Astrocyte (in vitro differentiated cells and primary cell): ENCODE data around the gene ARAP2. TPM values are rescaled to one million over a fixed set of nuclear protein-coding genes. Genes with fewer than 3 reads are reported as not detected.

Experiments
- DNase-seq: peaks from one replicate; pipeline ENCODE4 v3.0.0-alpha.2; 2010; ENCODE audit warnings: low read depth
- FAIRE-seq: peaks from 2 replicates; lab custom pipeline; 2011; peaks lifted over from hg19 to GRCh38; lab: Jason Lieb, UNC
- H2AFZ ChIP-seq: 2 replicates; pipeline ENCODE4 v1.6.0; 2012; ENCODE audit warnings: low read depth, low read length, inconsistent platforms
- H3K27ac ChIP-seq: 2 replicates; pipeline ENCODE4 v1.5.1; 2011; ENCODE audit warnings: low read depth, low read length, inconsistent platforms
- H3K27me3 ChIP-seq: 2 replicates; pipeline ENCODE4 v1.6.0; 2011; ENCODE audit warnings: low read length, inconsistent platforms; ENCODE audit not compliant: insufficient read depth
- H3K36me3 ChIP-seq: 2 replicates; pipeline ENCODE4 v1.5.1; 2011; ENCODE audit warnings: low read length, inconsistent platforms; ENCODE audit not compliant: insufficient read depth
- H3K4me1 ChIP-seq: 2 replicates; pipeline ENCODE4 v1.5.1; 2011; ENCODE audit warnings: low read length, inconsistent platforms; ENCODE audit not compliant: insufficient read depth
- H3K4me2 ChIP-seq: 2 replicates; pipeline ENCODE4 v1.6.0; 2012; ENCODE audit warnings: low read length, inconsistent platforms
- H3K4me3 ChIP-seq: 2 replicates; pipeline ENCODE4 v1.5.1; 2011; ENCODE audit warnings: low read depth, mild to moderate bottlenecking, low read length, inconsistent platforms; ENCODE audit not compliant: insufficient read depth
- H3K79me2 ChIP-seq: 2 replicates; pipeline ENCODE4 v1.6.0; 2012; ENCODE audit warnings: mild to moderate bottlenecking, low read length, inconsistent platforms; ENCODE audit not compliant: insufficient read depth
- H3K9ac ChIP-seq: 2 replicates; pipeline ENCODE4 v1.6.0; 2012; ENCODE audit warnings: mild to moderate bottlenecking, low read length, inconsistent platforms
- H3K9me3 ChIP-seq: 2 replicates; pipeline ENCODE4 v1.5.1; 2012; ENCODE audit warnings: low read depth, mild to moderate bottlenecking, low read length, inconsistent platforms; ENCODE audit not compliant: insufficient read depth
- H4K20me1 ChIP-seq: 2 replicates; pipeline ENCODE4 v1.6.0; 2012; ENCODE audit warnings: low read length, inconsistent platforms; ENCODE audit not compliant: insufficient read depth
- H3K27ac Mint-ChIP-seq: one replicate; pipeline ENCODE4 v1.8.0; 2021; ENCODE audit warnings: mild to moderate bottlenecking, mixed read lengths; ENCODE audit not compliant: unreplicated experiment
- H3K27me3 Mint-ChIP-seq: one replicate; pipeline ENCODE4 v1.8.0; 2021; ENCODE audit warnings: low read depth, mixed read lengths; ENCODE audit not compliant: unreplicated experiment
- H3K36me3 Mint-ChIP-seq: one replicate; pipeline ENCODE4 v1.8.0; 2021; ENCODE audit warnings: low read depth, mixed read lengths; ENCODE audit not compliant: unreplicated experiment
- H3K4me1 Mint-ChIP-seq: one replicate; pipeline ENCODE4 v1.8.0; 2021; ENCODE audit warnings: low read depth, mixed read lengths; ENCODE audit not compliant: unreplicated experiment
- H3K4me3 Mint-ChIP-seq: one replicate; pipeline ENCODE4 v1.8.0; 2021; ENCODE audit warnings: mild to moderate bottlenecking, moderate library complexity, mixed read lengths; ENCODE audit not compliant: unreplicated experiment
- H3K9me3 Mint-ChIP-seq: one replicate; pipeline ENCODE4 v1.8.0; 2021; ENCODE audit warnings: mild to moderate bottlenecking, mixed read lengths; ENCODE audit not compliant: unreplicated experiment
- EZH2 ChIP-seq: IDR thresholded peaks from 2 replicates; pipeline ENCODE4 v1.6.1; 2012; ENCODE audit warnings: mild to moderate bottlenecking, low read length, inconsistent platforms; ENCODE audit not compliant: insufficient read depth
- total RNA-seq: library from RNA; stranded (reverse); gene quantifications from 2 replicates; pipeline ENCODE4 v1.2.1, GENCODE V29; 2021
- TF ChIP-seq, protein P1 (sequence below): IDR thresholded peaks from 2 replicates; pipeline ENCODE4 v1.5.1; 2011; ENCODE audit warnings: low read depth, mild to moderate bottlenecking, inconsistent platforms, low read length, moderate library complexity; ENCODE audit not compliant: insufficient read depth

ARAP2 gene
- total RNA-seq, 1 donor from 2014 or later, result 9.6 TPM

DNA sequence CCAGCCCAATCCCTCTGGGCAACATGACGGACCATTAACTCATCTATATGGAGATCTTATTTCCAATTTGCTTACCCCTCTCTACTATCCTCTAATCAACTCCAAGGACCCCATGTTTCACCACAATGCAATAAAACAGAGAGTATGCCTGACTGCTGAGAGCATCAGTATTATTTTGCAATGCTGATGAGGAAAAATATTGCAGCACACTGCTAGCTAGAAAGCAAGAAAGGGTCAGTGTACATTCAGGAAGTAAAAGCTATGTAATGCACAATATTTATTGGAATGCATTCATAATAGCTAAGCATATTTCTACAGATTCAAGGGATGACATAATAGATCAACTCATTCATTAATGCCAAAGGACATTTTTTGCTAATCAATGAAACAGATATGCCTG lies 33.2 kb downstream of the ARAP2 start:
- H3K9me3 Mint-ChIP-seq, result no peaks in the 10 kb centered on the region
- Histone ChIP-seq H3K79me2 (no peaks in the 10 kb centered on the region), H3K27me3 (no peaks in the 10 kb centered on the region), H3K27ac (no peak overlapping the region), H3K4me1 (no peaks in the 10 kb centered on the region), H3K4me3 (no peak overlapping the region), H3K36me3 (no peaks in the 10 kb centered on the region), H3K9me3 (no peaks in the 10 kb centered on the region), H4K20me1 (no peaks in the 10 kb centered on the region), H3K4me2 (no peak overlapping the region), H2AFZ (no peak overlapping the region), H3K9ac (no peak overlapping the region)
- H3K4me1 Mint-ChIP-seq, result no peaks in the 10 kb centered on the region
- DNase-seq (no peak), FAIRE-seq (no peak)
- no peak overlapping the region for H3K4me3 Mint-ChIP-seq
- H3K36me3 Mint-ChIP-seq, result no peaks in the 10 kb centered on the region
- no peak overlapping the region for H3K27ac Mint-ChIP-seq
- no peaks in the 10 kb centered on the region for H3K27me3 Mint-ChIP-seq
- no peak for TF ChIP-seq EZH2
- TF ChIP-seq, protein P1, sequence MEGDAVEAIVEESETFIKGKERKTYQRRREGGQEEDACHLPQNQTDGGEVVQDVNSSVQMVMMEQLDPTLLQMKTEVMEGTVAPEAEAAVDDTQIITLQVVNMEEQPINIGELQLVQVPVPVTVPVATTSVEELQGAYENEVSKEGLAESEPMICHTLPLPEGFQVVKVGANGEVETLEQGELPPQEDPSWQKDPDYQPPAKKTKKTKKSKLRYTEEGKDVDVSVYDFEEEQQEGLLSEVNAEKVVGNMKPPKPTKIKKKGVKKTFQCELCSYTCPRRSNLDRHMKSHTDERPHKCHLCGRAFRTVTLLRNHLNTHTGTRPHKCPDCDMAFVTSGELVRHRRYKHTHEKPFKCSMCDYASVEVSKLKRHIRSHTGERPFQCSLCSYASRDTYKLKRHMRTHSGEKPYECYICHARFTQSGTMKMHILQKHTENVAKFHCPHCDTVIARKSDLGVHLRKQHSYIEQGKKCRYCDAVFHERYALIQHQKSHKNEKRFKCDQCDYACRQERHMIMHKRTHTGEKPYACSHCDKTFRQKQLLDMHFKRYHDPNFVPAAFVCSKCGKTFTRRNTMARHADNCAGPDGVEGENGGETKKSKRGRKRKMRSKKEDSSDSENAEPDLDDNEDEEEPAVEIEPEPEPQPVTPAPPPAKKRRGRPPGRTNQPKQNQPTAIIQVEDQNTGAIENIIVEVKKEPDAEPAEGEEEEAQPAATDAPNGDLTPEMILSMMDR, result no peak

DNA sequence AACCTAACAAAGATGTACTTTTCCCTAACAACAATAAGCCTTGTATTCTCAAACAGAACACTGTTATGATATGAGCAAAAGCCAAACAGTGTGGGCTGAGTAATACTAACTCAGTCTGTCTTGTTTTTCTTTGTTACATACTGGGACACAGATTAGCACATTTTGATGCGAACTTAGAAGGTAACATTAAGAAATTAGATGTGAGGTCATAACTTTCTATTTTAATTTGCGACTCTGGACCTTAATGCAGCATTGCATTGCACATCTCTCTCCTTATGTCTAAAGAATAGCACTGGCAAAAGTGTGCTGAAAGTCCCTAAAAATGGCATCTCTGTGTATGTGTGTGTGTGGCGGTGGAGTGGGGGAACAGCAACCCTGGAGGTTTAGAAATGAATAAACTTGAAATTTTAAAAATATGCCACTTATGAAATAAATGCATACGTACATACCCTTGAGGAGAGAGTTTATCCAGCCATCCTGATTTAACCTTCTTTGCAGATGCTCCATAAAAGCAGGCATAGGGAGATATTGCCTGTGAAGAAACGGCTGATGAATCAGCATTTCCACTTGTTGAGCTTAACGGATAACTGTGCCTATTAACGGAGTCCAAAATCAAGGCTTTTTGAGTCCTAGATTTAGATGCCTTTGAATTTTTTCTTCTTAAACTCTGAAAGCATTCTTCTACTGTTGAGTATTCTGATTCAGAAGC lies 34.2 kb downstream of the ARAP2 start:
- no peak for FAIRE-seq

More for the DNA sequence above, 34.2 kb downstream of the ARAP2 start:
- H3K36me3 ChIP-seq, result no peaks in the 10 kb centered on the region
- H3K4me2 ChIP-seq, result no peak overlapping the region
- H4K20me1 ChIP-seq, result no peaks in the 10 kb centered on the region
- H2AFZ ChIP-seq, result no peak overlapping the region
- no peaks in the 10 kb centered on the region for H3K27me3 ChIP-seq
- TF ChIP-seq, protein P1, result no peak
- TF ChIP-seq EZH2, result no peak
- H3K27ac ChIP-seq, result no peak overlapping the region
- Mint-ChIP-seq H3K36me3 (no peaks in the 10 kb centered on the region), H3K4me3 (no peak overlapping the region), H3K9me3 (no peaks in the 10 kb centered on the region), H3K27me3 (no peaks in the 10 kb centered on the region), H3K27ac (no peak overlapping the region), H3K4me1 (no peaks in the 10 kb centered on the region)
- H3K4me1 ChIP-seq, result no peaks in the 10 kb centered on the region
- DNase-seq, result no peak
- H3K4me3 ChIP-seq, result no peak overlapping the region
- no peaks in the 10 kb centered on the region for H3K79me2 ChIP-seq
- H3K9ac ChIP-seq, result no peak overlapping the region
- H3K9me3 ChIP-seq, result no peaks in the 10 kb centered on the region
